GM12875 (cell line): ENCODE data around the gene SSTR1.

Experiments used
- H3K4me3 ChIP-seq: one replicate; pipeline ENCODE4 v1.5.1; 2011; ENCODE audit warnings: low read depth, low read length, control low read depth
- TF ChIP-seq, protein P1 (sequence below): IDR thresholded peaks from 2 replicates; pipeline ENCODE4 v1.5.1; 2011; ENCODE audit warnings: low read depth, mild to moderate bottlenecking, control low read depth, inconsistent platforms, low read length, moderate library complexity, borderline replicate concordance; ENCODE audit not compliant: insufficient read depth

SSTR1 gene

GRCh38 chr14:38217553-38217952 is 9.8 kb downstream of the SSTR1 start:
- H3K4me3 ChIP-seq, result no peak overlapping the region
- TF ChIP-seq, protein P1, sequence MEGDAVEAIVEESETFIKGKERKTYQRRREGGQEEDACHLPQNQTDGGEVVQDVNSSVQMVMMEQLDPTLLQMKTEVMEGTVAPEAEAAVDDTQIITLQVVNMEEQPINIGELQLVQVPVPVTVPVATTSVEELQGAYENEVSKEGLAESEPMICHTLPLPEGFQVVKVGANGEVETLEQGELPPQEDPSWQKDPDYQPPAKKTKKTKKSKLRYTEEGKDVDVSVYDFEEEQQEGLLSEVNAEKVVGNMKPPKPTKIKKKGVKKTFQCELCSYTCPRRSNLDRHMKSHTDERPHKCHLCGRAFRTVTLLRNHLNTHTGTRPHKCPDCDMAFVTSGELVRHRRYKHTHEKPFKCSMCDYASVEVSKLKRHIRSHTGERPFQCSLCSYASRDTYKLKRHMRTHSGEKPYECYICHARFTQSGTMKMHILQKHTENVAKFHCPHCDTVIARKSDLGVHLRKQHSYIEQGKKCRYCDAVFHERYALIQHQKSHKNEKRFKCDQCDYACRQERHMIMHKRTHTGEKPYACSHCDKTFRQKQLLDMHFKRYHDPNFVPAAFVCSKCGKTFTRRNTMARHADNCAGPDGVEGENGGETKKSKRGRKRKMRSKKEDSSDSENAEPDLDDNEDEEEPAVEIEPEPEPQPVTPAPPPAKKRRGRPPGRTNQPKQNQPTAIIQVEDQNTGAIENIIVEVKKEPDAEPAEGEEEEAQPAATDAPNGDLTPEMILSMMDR, result no peak

DNA sequence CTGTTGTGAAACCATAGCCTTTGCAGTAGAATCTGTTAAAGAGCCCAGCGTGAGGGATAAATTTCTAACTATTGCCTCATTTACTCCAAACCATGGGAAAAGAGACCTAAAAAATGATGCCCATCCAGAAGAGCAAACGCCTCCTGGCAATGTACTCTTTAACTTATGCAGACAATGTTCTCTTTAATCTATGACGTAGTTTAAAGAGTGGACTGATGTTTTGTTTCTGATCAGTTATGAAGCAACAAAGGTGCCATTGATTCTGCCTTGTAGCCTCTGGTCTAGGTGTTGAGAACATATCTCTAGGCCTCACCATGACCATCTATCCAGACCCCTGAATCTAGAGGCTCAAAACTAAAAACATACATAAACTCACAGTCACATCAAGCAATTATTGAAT is 13.4 kb downstream of the SSTR1 start:
- TF ChIP-seq, protein P1, result no peak
- no peak overlapping the region for H3K4me3 ChIP-seq

DNA sequence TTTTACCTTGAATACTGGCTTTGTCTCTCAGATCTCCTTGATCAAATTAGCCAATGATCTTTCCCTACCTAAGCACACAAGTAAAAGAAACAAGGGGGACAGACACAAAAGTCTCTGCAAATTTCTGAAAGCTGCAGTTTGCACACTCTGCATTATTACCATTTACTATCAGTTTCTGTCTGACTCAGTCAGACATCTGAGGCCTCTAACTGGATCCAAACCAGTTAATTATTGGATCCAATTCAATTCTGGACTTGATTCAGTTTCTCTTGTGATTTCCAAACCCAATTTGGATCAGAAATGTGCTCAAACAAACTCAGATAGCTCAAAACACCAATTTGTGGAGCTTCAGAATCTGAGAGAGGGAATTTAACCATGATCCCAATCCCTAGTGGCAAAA is 16.6 kb downstream of the SSTR1 start:
- H3K4me3 ChIP-seq, result no peak overlapping the region
- TF ChIP-seq, protein P1, result no peak

DNA sequence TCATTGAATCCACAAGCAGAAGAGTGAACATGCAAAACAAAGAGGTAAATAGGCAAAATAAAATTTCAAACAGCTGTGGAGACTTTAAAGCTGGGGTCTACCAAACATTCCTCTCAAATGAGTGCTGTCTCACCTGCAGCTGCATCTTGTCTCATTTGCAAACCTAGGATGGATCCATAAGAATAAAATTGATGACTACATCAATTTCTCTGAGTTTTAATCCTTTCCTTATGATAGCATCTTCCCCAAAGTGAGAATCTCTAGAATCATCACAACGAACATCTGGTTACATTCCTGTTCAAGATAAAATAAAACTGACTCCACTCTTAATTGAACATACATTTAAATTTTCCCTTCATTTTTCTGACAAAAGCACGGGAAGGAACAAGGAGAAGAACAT is 18.2 kb downstream of the SSTR1 start:
- TF ChIP-seq, protein P1, result no peak
- H3K4me3 ChIP-seq, result no peak overlapping the region

- TF ChIP-seq, protein P1, result no peak
Observed at GRCh38 chr14:38226366-38226765, 18.7 kb downstream of the SSTR1 start.

GRCh38 chr14:38233218-38233617 is 25.5 kb downstream of the SSTR1 start:
- H3K4me3 ChIP-seq, result no peak overlapping the region
- TF ChIP-seq, protein P1, result no peak

More at GRCh38 chr14:38226366-38226765, 18.7 kb downstream of the SSTR1 start:
- H3K4me3 ChIP-seq, result no peak overlapping the region

DNA sequence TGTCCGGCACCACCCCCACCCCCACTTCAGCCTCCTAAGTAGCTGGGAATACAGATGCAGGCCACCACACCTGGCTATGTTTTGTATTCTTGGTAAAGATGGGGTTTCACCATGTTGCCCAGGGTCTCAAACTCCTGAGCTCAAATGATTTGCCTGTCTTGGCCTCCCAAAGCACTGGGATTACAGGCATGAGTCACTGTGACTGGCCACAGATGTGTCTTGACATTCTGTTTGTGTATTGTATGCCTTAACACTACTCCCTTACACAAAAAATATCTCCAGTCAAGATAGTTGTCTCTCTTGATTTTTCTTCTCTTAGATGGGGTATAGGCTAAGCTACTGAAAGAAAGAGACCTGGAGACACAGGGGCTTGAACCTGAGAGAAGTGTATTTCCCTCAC is 30.6 kb downstream of the SSTR1 start:
- H3K4me3 ChIP-seq, result no peak overlapping the region
- TF ChIP-seq, protein P1, result no peak
